HepG2 (cell line): Measurements from ENCODE around the gene HMG20B. TPM values are rescaled to one million over a fixed set of nuclear protein-coding genes. Genes with fewer than 3 reads are reported as not detected.
A peak's percentile ranks its signal among the peaks of the same experiment; 100 is the strongest.

ENCODE experiments used
- ATAC-seq: fragments of 200-7000 bp; cut with Tn5 transposase; 3 replicates; pipeline ENCODE4 v1.9.1; 2020; ENCODE audit warnings: mild to moderate bottlenecking, moderate library complexity
- BruUV-seq: library from RNA; stranded (reverse); fragments of 400-500 nt; replicated peaks from 2 replicates; lab custom pipeline; 2021; lab: Mats Ljungman, UMichigan
- CTCF ChIA-PET: fragments of 300-600 bp; formaldehyde crosslinking; extraction: SDS; loops from one replicate; lab custom pipeline; 2021; ENCODE audit warnings: low total read pairs, inconsistent platforms, low intra/inter-chr PET ratio; lab: Yijun Ruan, JAX
- POLR2A ChIA-PET: fragments of 350-600 bp; sonication (Branson Sonifier 250); formaldehyde crosslinking; loops from one replicate; lab custom pipeline; 2020; ENCODE audit warnings: antibody characterized with exemption, inconsistent platforms; lab: Yijun Ruan, JAX
- DNase-seq: peaks from one replicate; pipeline ENCODE4 v3.0.0-alpha.2; 2015; ENCODE audit warnings: low spot score
- FAIRE-seq: peaks from 3 replicates; lab custom pipeline; 2011; peaks lifted over from hg19 to GRCh38; lab: Jason Lieb, UNC
- H2AFZ ChIP-seq: one replicate; pipeline ENCODE4 v1.6.1; 2011; ENCODE audit warnings: low read length, inconsistent platforms
- H3K27ac ChIP-seq: fragments of 300-600 bp; 3 replicates; pipeline ENCODE4 v1.8.0; 2011; ENCODE audit warnings: mixed run types, mild to moderate bottlenecking, mixed read lengths, low read length, inconsistent platforms; ENCODE audit not compliant: insufficient read depth; ENCODE audit errors: extremely low read length
- H3K27me3 ChIP-seq, 2 experiments: fragments of 200-600 bp in 1 of 2; 2 replicates in 1 of 2; 3 replicates in 1 of 2; pipeline versions ENCODE4 v1.6.0 to v1.8.0; 2011; ENCODE audit warnings: low read length in 2 of 2, mild to moderate bottlenecking in 2 of 2, moderate library complexity in 2 of 2, inconsistent platforms in 1 of 2; ENCODE audit not compliant: insufficient read depth in 2 of 2, control insufficient read depth in 1 of 2
- H3K36me3 ChIP-seq, 2 experiments: fragments of 200-600 bp in 1 of 2; replicated peaks in 1 of 2; 2 replicates in 1 of 2; 3 replicates in 1 of 2; pipeline versions ENCODE4 v1.5.1 to v1.8.0; 2011; ENCODE audit warnings: low read length in 2 of 2, inconsistent platforms in 1 of 2; ENCODE audit not compliant: insufficient read depth in 2 of 2, control insufficient read depth in 1 of 2
- H3K4me1 ChIP-seq: 2 replicates; pipeline ENCODE4 v1.5.1; 2012; ENCODE audit warnings: low read length, inconsistent platforms; ENCODE audit not compliant: insufficient read depth
- H3K4me2 ChIP-seq: 2 replicates; pipeline ENCODE4 v1.6.0; 2011; ENCODE audit warnings: low read depth, low read length, inconsistent platforms
- H3K4me3 ChIP-seq, 3 experiments: fragments of 200-600 bp in 1 of 3; sonication (generic), shearing (Covaris generic) in 1 of 3; replicated peaks in 1 of 3; 2 replicates each; pipeline ENCODE4 v1.5.1; 2011 to 2016; ENCODE audit warnings: low read length in 3 of 3, inconsistent platforms in 2 of 3, low read depth in 2 of 3, mild to moderate bottlenecking in 2 of 3, control low read depth in 1 of 3, mixed read lengths in 1 of 3; ENCODE audit not compliant: insufficient read depth in 1 of 3
- H3K79me2 ChIP-seq: one replicate; pipeline ENCODE4 v1.6.1; 2011; ENCODE audit warnings: low read length, inconsistent platforms; ENCODE audit not compliant: insufficient read depth
- H3K9ac ChIP-seq: 2 replicates; pipeline ENCODE4 v1.6.0; 2011; ENCODE audit warnings: mild to moderate bottlenecking, low read depth, low read length, inconsistent platforms; ENCODE audit not compliant: insufficient read depth
- H3K9me3 ChIP-seq: 2 replicates; pipeline ENCODE4 v1.5.1; 2012; ENCODE audit warnings: mild to moderate bottlenecking, low read length
- H4K20me1 ChIP-seq: 2 replicates; pipeline ENCODE4 v1.6.0; 2011; ENCODE audit warnings: inconsistent platforms, mild to moderate bottlenecking, low read length, moderate library complexity; ENCODE audit not compliant: insufficient read depth
- KDM1A ChIP-seq: IDR thresholded peaks from 2 replicates; pipeline ENCODE4 v1.6.1; 2016; ENCODE audit warnings: missing compliant biosample characterization
- MBD4 ChIP-seq: IDR thresholded peaks from 2 replicates; pipeline ENCODE4 v1.6.1; 2012; ENCODE audit warnings: low read length, inconsistent platforms, borderline replicate concordance
- PHF8 ChIP-seq: sonication (generic); formaldehyde crosslinking; IDR thresholded peaks from 2 replicates; pipeline ENCODE4 v1.5.0; 2020; ENCODE audit warnings: missing genetic modification reagents
- ZMYM3 ChIP-seq: sonication (generic); formaldehyde crosslinking; IDR thresholded peaks from 2 replicates; pipeline ENCODE4 v1.5.1; 2020; ENCODE audit warnings: mild to moderate bottlenecking, missing genetic modification reagents
- WGBS: methylation state at CpG from one replicate; pipeline ENCODE4 v1.1.6; 2017; ENCODE audit warnings: low lambda C conversion rate; 5-methylcytosine and 5-hydroxymethylcytosine counted together
- in situ Hi-C: cut with HindIII; loops from 2 replicates; pipeline ENCODE4 v1.10.0; 2017; ENCODE audit warnings: low pct_unique_long_range_greater_than_20kb; ENCODE audit not compliant: extremely low pct_ligation_motif_present
- intact Hi-C: fragments of 100-400 bp; cut with micrococcal nuclease; formaldehyde crosslinking; loops from one replicate; pipeline ENCODE4 v1.10.0; 2022; ENCODE audit not compliant: unreplicated experiment
- polyA plus RNA-seq, 8 experiments: library from polyadenylated mRNA; depleted of rRNA in 3 of 8; stranded (reverse) in 7 of 8; unstranded in 1 of 8; fragments of >200 nt; fragmentation: Illumina TruSeq in 4 of 8; extraction: Trizol in 4 of 8; gene quantifications; 2 replicates each; pipeline versions ENCODE4 v1.2.1 to v1.2.3, GENCODE V29; 2011 to 2016; ENCODE audit warnings: low read depth in 4 of 8, missing spikeins in 1 of 8, mixed read lengths in 1 of 8; ENCODE audit not compliant: insufficient read depth in 1 of 8
- total RNA-seq, 5 experiments: library from RNA; depleted of rRNA; stranded (reverse); fragments of >200 nt; fragmentation: Illumina TruSeq; extraction: Trizol; gene quantifications; 2 replicates each; pipeline ENCODE4 v1.2.3, GENCODE V29; 2016; ENCODE audit warnings: low read depth in 1 of 5
- TF ChIP-seq, protein P1 (sequence below): sonication (generic); formaldehyde crosslinking; IDR thresholded peaks from 2 replicates; pipeline ENCODE4 v1.4.0; 2020; ENCODE audit warnings: missing genetic modification reagents, mild to moderate bottlenecking, borderline replicate concordance

The HMG20B gene
- total and polyA plus RNA-seq, 2 of the 13 experiments (the other 11 are each of a cell fraction or from before 2014, with no cell fraction given): 23.9 to 29.2 TPM

DNA sequence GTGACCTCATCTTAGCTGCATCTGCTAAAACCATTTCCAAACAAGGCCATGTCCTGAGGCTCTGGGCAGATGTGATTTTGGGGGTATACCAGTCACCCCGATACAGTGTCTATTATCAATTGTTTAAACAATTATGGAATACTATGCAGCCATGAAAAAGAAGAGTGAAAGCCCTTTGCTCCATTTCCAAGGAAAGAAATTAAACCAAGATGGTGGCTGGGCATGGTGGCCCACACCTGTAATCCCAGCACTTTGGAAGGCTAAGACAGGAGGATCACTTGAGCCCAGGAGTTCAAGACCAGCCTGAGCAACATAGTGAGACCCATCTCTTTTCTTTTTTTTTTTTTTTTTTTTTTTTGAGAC is 33.0 kb upstream of the HMG20B start:
- H3K27me3 ChIP-seq: no peaks in the 10 kb centered on the region
- peaks cover 5 to 10% of the 10 kb centered on the region in 2 experiments; a peak in 3 of 5 replicates for H3K36me3 ChIP-seq
- CTCF ChIA-PET: no interaction called here
- POLR2A ChIA-PET: no interaction called here
- H3K4me1 ChIP-seq: no peaks in the 10 kb centered on the region
- H3K27ac ChIP-seq: no peak overlapping the region
- WGBS: 100% methylated on average over 1 of the region's 1 CpG
- in situ Hi-C loops: no loop called here
- ATAC-seq: no peak
- H2AFZ ChIP-seq: no peak overlapping the region
- BruUV-seq: TSS peak; percentile 46
- H3K4me3 ChIP-seq: no peak overlapping the region
- H3K79me2 ChIP-seq: no peaks in the 10 kb centered on the region
- TF ChIP-seq KDM1A (CRISPR knock-in tag) (0 out of 2 replicates have a peak, but pooled peaks have one; percentile 28), MBD4 (no peak), PHF8 (CRISPR knock-in tag) (no peak), ZMYM3 (CRISPR knock-in tag) (peak; percentile 58; the same call in 1 of the 2 replicates)
- TF ChIP-seq, protein P1, sequence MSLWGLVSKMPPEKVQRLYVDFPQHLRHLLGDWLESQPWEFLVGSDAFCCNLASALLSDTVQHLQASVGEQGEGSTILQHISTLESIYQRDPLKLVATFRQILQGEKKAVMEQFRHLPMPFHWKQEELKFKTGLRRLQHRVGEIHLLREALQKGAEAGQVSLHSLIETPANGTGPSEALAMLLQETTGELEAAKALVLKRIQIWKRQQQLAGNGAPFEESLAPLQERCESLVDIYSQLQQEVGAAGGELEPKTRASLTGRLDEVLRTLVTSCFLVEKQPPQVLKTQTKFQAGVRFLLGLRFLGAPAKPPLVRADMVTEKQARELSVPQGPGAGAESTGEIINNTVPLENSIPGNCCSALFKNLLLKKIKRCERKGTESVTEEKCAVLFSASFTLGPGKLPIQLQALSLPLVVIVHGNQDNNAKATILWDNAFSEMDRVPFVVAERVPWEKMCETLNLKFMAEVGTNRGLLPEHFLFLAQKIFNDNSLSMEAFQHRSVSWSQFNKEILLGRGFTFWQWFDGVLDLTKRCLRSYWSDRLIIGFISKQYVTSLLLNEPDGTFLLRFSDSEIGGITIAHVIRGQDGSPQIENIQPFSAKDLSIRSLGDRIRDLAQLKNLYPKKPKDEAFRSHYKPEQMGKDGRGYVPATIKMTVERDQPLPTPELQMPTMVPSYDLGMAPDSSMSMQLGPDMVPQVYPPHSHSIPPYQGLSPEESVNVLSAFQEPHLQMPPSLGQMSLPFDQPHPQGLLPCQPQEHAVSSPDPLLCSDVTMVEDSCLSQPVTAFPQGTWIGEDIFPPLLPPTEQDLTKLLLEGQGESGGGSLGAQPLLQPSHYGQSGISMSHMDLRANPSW (CRISPR knock-in tag): no peak
- TF ChIP-seq, all 625 proteins: peak for 2
- Histone ChIP-seq H3K9me3 (no peaks in the 10 kb centered on the region), H3K4me2 (no peak overlapping the region), H3K9ac (no peak overlapping the region), H4K20me1 (no peaks in the 10 kb centered on the region; the same call in 1 of the 2 replicates)
- DNase-seq: no peak
- intact Hi-C loops: no loop called here
- no peak for FAIRE-seq
